ENCODE results near the gene ADARB2.

The ADARB2 gene

DNA sequence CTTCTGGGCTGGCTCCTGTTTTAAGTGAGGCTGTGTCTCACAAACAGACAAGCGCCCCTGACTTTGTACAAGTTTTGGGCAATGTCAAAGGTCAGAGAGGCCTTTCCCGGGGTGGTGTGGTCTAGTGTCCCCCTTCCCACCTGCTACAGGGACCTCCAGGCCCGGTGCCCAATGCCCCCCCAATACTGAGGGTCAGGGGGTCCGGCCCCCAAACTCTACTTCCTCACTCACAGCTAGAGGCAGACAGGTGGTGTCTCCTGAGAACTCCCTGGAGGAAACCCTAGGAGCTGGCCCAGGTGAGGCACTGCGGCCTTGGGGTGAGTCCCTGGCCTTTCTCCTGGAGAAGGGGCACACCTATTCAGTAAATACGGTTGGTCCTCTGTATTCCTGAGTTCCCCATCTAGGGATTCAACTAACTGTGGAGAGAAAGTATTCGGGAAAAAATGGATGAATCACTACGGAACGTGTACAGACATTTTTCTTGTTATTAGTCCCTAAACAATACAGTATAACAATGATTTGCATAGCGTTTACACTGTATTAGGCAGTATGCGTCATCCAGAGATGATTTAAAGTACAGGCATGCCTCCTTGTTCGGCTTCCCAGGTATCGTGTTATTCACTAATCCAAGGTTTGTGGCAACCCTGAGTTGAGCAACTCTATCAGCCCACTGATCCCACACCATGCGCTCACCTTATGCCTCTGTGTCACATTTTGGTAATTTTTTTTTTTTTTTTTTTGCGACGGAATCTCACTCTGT is 373.0 kb downstream of the ADARB2 start:
- H3K4me3 ChIP-seq (IDR thresholded peaks at IDR 0.05; ENCODE audit: insufficient read depth, low read depth, low read length): no peak overlapping the region
- H4K20me1 ChIP-seq (ENCODE audit: insufficient read depth): no peaks in the 10 kb centered on the region
- no peak overlapping the region for H3K4me2 ChIP-seq
- no peaks in the 10 kb centered on the region for H3K36me3 ChIP-seq (ENCODE audit: insufficient read depth)
- no peaks in the 10 kb centered on the region for H3K4me1 ChIP-seq (ENCODE audit: low read depth, poor library complexity, severe bottlenecking)
- H2AFZ ChIP-seq (ENCODE audit: low read depth): no peak overlapping the region
- TF ChIP-seq, protein P1, sequence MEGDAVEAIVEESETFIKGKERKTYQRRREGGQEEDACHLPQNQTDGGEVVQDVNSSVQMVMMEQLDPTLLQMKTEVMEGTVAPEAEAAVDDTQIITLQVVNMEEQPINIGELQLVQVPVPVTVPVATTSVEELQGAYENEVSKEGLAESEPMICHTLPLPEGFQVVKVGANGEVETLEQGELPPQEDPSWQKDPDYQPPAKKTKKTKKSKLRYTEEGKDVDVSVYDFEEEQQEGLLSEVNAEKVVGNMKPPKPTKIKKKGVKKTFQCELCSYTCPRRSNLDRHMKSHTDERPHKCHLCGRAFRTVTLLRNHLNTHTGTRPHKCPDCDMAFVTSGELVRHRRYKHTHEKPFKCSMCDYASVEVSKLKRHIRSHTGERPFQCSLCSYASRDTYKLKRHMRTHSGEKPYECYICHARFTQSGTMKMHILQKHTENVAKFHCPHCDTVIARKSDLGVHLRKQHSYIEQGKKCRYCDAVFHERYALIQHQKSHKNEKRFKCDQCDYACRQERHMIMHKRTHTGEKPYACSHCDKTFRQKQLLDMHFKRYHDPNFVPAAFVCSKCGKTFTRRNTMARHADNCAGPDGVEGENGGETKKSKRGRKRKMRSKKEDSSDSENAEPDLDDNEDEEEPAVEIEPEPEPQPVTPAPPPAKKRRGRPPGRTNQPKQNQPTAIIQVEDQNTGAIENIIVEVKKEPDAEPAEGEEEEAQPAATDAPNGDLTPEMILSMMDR (conservative IDR thresholded peaks at IDR 0.05; ENCODE audit: low read depth, low read length): no peak
- no peaks in the 10 kb centered on the region for H3K27me3 ChIP-seq (ENCODE audit: insufficient read depth, low read depth)
- no peaks in the 10 kb centered on the region for H3K79me2 ChIP-seq (ENCODE audit: insufficient read depth, low read depth)
- no peak overlapping the region for H3K27ac ChIP-seq
- H3K9ac ChIP-seq: no peak overlapping the region

DNA sequence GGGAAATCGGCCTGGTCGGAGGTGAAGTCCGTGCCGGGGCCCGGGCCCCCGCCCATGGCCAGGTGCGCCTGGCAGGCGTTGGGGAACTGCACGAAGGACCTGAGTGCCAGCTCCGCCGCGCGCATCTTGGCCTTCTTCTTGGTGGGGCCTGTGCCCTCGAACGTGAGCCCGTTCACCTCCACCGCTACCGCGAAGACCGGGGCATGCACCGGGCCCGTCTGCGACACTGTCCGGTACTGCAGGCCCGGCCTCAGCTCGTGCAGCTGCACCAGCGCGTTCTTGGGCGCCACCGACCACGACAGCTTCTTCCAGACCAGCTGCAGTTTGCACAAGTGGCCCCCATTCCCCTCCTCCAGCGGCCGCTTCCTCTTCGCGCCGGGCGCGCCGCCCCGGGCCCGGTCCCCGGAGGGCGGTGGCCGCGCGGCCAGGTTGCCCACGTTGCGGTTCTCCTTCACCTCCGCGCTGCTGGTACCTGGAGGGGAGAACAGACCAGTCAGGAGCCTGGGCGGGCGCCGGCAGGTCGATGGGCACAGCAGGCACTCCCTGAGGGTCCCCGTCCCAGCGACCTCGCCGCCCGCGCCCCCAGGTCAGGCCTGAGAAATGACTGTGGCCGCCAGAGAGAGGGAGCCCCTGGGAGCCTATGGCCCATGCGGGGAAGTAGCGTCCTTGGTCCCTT is 373.7 kb downstream of the ADARB2 start:
- Histone ChIP-seq H4K20me1 (ENCODE audit: insufficient read depth) (no peaks in the 10 kb centered on the region), H3K27ac (no peak overlapping the region), H3K27me3 (ENCODE audit: insufficient read depth, low read depth) (no peaks in the 10 kb centered on the region), H3K79me2 (ENCODE audit: insufficient read depth, low read depth) (no peaks in the 10 kb centered on the region), H3K9ac (no peak overlapping the region), H3K36me3 (ENCODE audit: insufficient read depth) (no peaks in the 10 kb centered on the region), H3K4me3 (IDR thresholded peaks at IDR 0.05; ENCODE audit: insufficient read depth, low read depth, low read length) (no peak overlapping the region), H2AFZ (ENCODE audit: low read depth) (no peak overlapping the region), H3K4me2 (no peak overlapping the region), H3K4me1 (ENCODE audit: low read depth, poor library complexity, severe bottlenecking) (no peaks in the 10 kb centered on the region)
- TF ChIP-seq, protein P1 (conservative IDR thresholded peaks at IDR 0.05; ENCODE audit: low read depth, low read length): no peak

DNA sequence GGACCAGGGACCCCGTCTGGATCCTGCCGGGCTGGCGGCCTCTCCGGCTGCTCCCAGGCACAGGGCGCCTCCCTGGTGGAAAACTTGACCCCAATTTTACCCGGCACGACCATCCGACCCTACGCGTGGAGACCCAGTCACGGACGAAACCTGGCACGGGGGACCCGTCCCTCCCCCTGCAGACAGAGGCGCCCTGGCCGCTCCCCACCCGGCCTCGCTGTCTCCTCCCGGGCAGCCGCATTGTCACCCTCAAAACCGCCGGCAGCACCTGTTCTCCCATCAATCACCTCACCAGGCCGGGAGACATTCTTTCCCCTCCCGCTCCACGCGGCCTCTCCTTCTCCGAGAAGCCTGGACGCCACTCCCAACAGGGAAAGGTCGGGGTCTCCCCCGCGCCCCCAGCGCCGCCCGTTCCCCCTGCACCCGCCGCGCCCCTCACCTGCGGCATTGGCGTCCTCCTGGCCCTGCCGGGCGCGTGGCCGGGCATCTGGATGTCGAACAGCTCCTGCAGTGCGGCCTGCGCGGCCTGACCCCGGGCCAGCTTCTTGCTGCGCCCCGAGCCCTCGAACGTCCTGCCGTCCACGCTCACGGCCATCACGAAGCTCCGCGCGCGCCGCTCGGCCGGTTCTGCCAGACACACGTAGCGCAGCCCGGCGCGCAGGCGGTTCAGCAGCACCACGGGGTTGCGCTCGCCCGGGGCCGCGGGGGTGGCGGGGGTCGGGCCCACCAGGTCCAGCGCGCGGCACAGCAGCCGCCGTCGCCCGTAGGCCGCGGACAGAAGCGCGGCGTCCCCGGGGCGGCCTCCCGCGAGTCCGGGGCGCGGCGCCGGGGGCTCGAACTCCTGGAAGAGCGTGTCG is 374.5 kb downstream of the ADARB2 start:
- no peaks in the 10 kb centered on the region for H3K27me3 ChIP-seq (ENCODE audit: insufficient read depth, low read depth)
- no peak overlapping the region for H3K4me3 ChIP-seq (IDR thresholded peaks at IDR 0.05; ENCODE audit: insufficient read depth, low read depth, low read length)
- H3K79me2 ChIP-seq (ENCODE audit: insufficient read depth, low read depth): no peaks in the 10 kb centered on the region
- no peaks in the 10 kb centered on the region for H3K36me3 ChIP-seq (ENCODE audit: insufficient read depth)
- no peak overlapping the region for H3K9ac ChIP-seq
- no peak overlapping the region for H3K27ac ChIP-seq
- no peak overlapping the region for H2AFZ ChIP-seq (ENCODE audit: low read depth)
- TF ChIP-seq, protein P1 (conservative IDR thresholded peaks at IDR 0.05; ENCODE audit: low read depth, low read length): no peak
- no peak overlapping the region for H3K4me2 ChIP-seq
- H4K20me1 ChIP-seq (ENCODE audit: insufficient read depth): no peaks in the 10 kb centered on the region
- no peaks in the 10 kb centered on the region for H3K4me1 ChIP-seq (ENCODE audit: low read depth, poor library complexity, severe bottlenecking)

DNA sequence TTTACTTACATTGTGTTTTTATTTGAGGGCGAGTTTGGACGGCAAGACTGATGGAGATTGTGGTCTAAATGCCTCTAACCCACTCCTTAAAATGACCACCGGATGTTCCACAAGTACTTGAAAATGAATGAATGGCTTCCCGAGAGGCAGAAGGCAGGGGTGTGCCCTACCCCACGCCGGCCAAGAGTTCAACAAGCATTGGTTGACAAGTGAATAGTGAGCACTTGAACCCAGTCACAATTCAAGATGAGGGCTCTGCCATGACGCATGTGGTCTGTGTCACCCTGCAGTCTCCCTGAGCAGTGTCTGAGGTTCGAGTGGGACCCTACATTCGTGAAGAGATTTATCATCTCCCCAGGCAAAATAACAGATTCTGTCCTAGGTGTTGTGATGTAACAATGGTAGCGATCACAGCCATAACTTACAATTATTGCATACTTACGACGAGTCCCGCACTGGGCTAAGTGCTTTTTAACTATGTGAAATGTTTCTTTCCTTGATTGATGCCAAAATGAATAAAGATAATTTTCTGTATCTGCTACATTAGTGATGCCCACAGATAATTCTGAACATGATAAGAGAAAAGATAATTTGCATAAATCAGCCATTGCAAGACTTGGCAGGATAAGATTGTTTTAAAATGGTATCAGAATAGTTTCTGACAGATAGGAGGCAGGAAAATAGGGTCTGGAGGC is 375.8 kb downstream of the ADARB2 start:
- Histone ChIP-seq H3K4me1 (ENCODE audit: low read depth, poor library complexity, severe bottlenecking) (no peaks in the 10 kb centered on the region), H3K36me3 (ENCODE audit: insufficient read depth) (no peaks in the 10 kb centered on the region), H3K4me3 (IDR thresholded peaks at IDR 0.05; ENCODE audit: insufficient read depth, low read depth, low read length) (no peak overlapping the region), H3K27me3 (ENCODE audit: insufficient read depth, low read depth) (no peaks in the 10 kb centered on the region), H3K4me2 (no peak overlapping the region), H2AFZ (ENCODE audit: low read depth) (no peak overlapping the region), H3K79me2 (ENCODE audit: insufficient read depth, low read depth) (no peaks in the 10 kb centered on the region), H3K27ac (no peak overlapping the region), H4K20me1 (ENCODE audit: insufficient read depth) (no peaks in the 10 kb centered on the region), H3K9ac (no peak overlapping the region)
- TF ChIP-seq, protein P1 (conservative IDR thresholded peaks at IDR 0.05; ENCODE audit: low read depth, low read length): no peak
